K562 (cell line): ENCODE measurements around the gene GATAD2B. TPM values are rescaled to one million over a fixed set of nuclear protein-coding genes. Genes with fewer than 3 reads are reported as not detected.
A peak's percentile ranks its signal among the peaks of the same experiment; 100 is the strongest.

ENCODE experiments used
- BRD4 ChIP-seq: fragments of 200-600 bp; sonication (generic); IDR thresholded peaks from 2 replicates; pipeline ENCODE4 v1.6.1; 2017; ENCODE audit warnings: inconsistent platforms
- DPF2 ChIP-seq: fragments of 450-650 bp; IDR thresholded peaks from 2 replicates; pipeline ENCODE4 v1.6.1; 2016
- ETV5 ChIP-seq: sonication (generic); formaldehyde crosslinking; IDR thresholded peaks from 2 replicates; pipeline ENCODE4 v1.4.0; 2020; ENCODE audit warnings: low read depth, mild to moderate bottlenecking, missing genetic modification reagents
- FOXK2 ChIP-seq, 2 experiments: fragments of 450-650 bp; IDR thresholded peaks in 1 of 2; conservative IDR thresholded peaks in 1 of 2; 2 replicates each; pipeline ENCODE4 v1.6.1; 2016; ENCODE audit warnings: low read depth in 2 of 2, mild to moderate bottlenecking in 1 of 2
- HNRNPK ChIP-seq: fragments of 200-400 bp; formaldehyde crosslinking; IDR thresholded peaks from one replicate; pipeline ENCODE4 v1.6.1; 2018; ENCODE audit warnings: mild to moderate bottlenecking, low read depth, low read length; ENCODE audit not compliant: poor library complexity, severe bottlenecking
- JUN ChIP-seq, 2 experiments: sonication (generic) in 1 of 2; formaldehyde crosslinking in 1 of 2; IDR thresholded peaks; 2 replicates each; pipeline versions ENCODE4 v1.6.1 to v1.8.0; 2012 to 2022; ENCODE audit warnings: borderline replicate concordance in 2 of 2, mild to moderate bottlenecking in 2 of 2, improper control_type of control experiment in 1 of 2, low read depth in 1 of 2, low read length in 1 of 2, missing genetic modification reagents in 1 of 2
- KLF6 ChIP-seq: fragments of 250-450 bp; sonication (Bioruptor Pico); IDR thresholded peaks from 2 replicates; pipeline ENCODE4 v1.4.0; 2020; ENCODE audit warnings: mild to moderate bottlenecking, moderate library complexity, borderline replicate concordance
- L3MBTL2 ChIP-seq: fragments of 450-650 bp; IDR thresholded peaks from 2 replicates; pipeline ENCODE4 v1.6.1; 2016; ENCODE audit warnings: mild to moderate bottlenecking, moderate library complexity
- PYGO2 ChIP-seq: fragments of 450-650 bp; IDR thresholded peaks from 2 replicates; pipeline ENCODE4 v1.6.1; 2016; ENCODE audit warnings: mild to moderate bottlenecking, missing genetic modification characterization, moderate library complexity, missing compliant biosample characterization
- RAD51 ChIP-seq: fragments of 450-650 bp; IDR thresholded peaks from 2 replicates; pipeline ENCODE4 v1.7.1; 2016; ENCODE audit warnings: low read depth, mild to moderate bottlenecking, borderline replicate concordance
- RNF2 ChIP-seq: sonication (generic); IDR thresholded peaks from 2 replicates; pipeline ENCODE4 v1.6.1; 2016
- SMAD3 ChIP-seq: fragments of 450-650 bp; formaldehyde crosslinking; conservative IDR thresholded peaks from 2 replicates; pipeline ENCODE4 v1.4.0; 2020; ENCODE audit warnings: mild to moderate bottlenecking
- SNIP1 ChIP-seq: fragments of 450-650 bp; IDR thresholded peaks from 2 replicates; pipeline ENCODE4 v1.7.1; 2017; ENCODE audit warnings: low read depth, mild to moderate bottlenecking
- SPI1 ChIP-seq: IDR thresholded peaks from 2 replicates; pipeline ENCODE4 v1.6.1; 2011; ENCODE audit warnings: low read depth, low read length, control low read depth, borderline replicate concordance
- SRF ChIP-seq, 2 experiments: fragments of 250-450, 450-650 bp in 1 of 2; sonication (Bioruptor Pico) in 1 of 2; sonication (generic) in 1 of 2; formaldehyde crosslinking; IDR thresholded peaks; 2 replicates each; pipeline versions ENCODE4 v1.5.0 to v1.5.1; 2020 to 2022; ENCODE audit warnings: mild to moderate bottlenecking in 1 of 2, missing genetic modification reagents in 1 of 2
- SRSF7 ChIP-seq: fragments of 200-400 bp; formaldehyde crosslinking; optimal IDR thresholded peaks from 2 replicates; pipeline ENCODE3; 2017; ENCODE audit warnings: mild to moderate bottlenecking, low read depth, low read length
- ZNF518B ChIP-seq: fragments of 250-450 bp; sonication (Bioruptor Pico); IDR thresholded peaks from 2 replicates; pipeline ENCODE4 v1.5.0; 2021; ENCODE audit warnings: mild to moderate bottlenecking, moderate library complexity
- polyA plus RNA-seq, 8 experiments: library from polyadenylated mRNA; depleted of rRNA in 4 of 8; stranded (reverse) in 5 of 8; unstranded in 3 of 8; fragments of >200 nt; fragmentation: Nextera tagmentation in 2 of 8; fragmentation: Illumina TruSeq in 1 of 8; extraction: Ambion mirVana in 2 of 8; extraction: Trizol in 1 of 8; gene quantifications; 2 replicates each; pipeline versions ENCODE4 v1.2.1 to v1.2.3, GENCODE V29; 2011 to 2014; ENCODE audit warnings: inconsistent platforms in 1 of 8, missing spikeins in 1 of 8
- total RNA-seq, 7 experiments: library from RNA; depleted of rRNA in 6 of 7; stranded (reverse); fragments of >200 nt in 6 of 7; fragmentation: Illumina TruSeq in 2 of 7; extraction: Trizol in 2 of 7; gene quantifications; 2 replicates each; pipeline versions ENCODE4 v1.2.1 to v1.2.3, GENCODE V29; 2011 to 2021; ENCODE audit warnings: low replicate concordance in 1 of 7
- TF ChIP-seq, protein P1 (sequence below): sonication (generic); formaldehyde crosslinking; IDR thresholded peaks from 2 replicates; pipeline ENCODE4 v1.8.0; 2022; ENCODE audit warnings: mild to moderate bottlenecking, missing genetic modification reagents
- TF ChIP-seq, protein P2 (sequence below): fragments of 450-650 bp; IDR thresholded peaks from 2 replicates; pipeline ENCODE4 v1.7.1; 2018; ENCODE audit warnings: mild to moderate bottlenecking, low read depth; ENCODE audit not compliant: partially characterized antibody

GATAD2B gene
- total and polyA plus RNA-seq, 9 of the 15 experiments (the other 6 are each of a cell fraction or from before 2014, with no cell fraction given): 1.5 to 40.2 (median 4.9) TPM

GRCh38 chr1:153967107-153967999 is 44.6 kb upstream of the GATAD2B start, which contains the start of gene CREB3L4 (continued):
- TF ChIP-seq SRF (CRISPR knock-in tag; IDR thresholded peaks at IDR 0.05) (no peak), SRSF7 (no peak), SPI1 (no peak), BRD4 (no peak), ZNF518B (CRISPR knock-in tag) (no peak), KLF6 (CRISPR knock-in tag) (no peak), PYGO2 (tag) (no peak), SMAD3 (CRISPR knock-in tag) (no peak), HNRNPK (no peak), ETV5 (CRISPR knock-in tag) (peak; percentile 74), RNF2 (peak; percentile 32; the same call in 1 of the 2 replicates), FOXK2 (conservative IDR thresholded peaks at IDR 0.05 in 1 of 2, IDR thresholded peaks at IDR 0.05 in 1 of 2; ENCODE audit: low read depth in 2 of 2) (peak; percentile 95 to 98), L3MBTL2 (peak; percentile 96), JUN (IDR thresholded peaks at IDR 0.05; ENCODE audit: borderline replicate concordance, low read depth, low read length) (peak; percentile 60), JUN (CRISPR knock-in tag; IDR thresholded peaks at IDR 0.05; ENCODE audit: borderline replicate concordance) (no peak; the same call in 1 of the 2 replicates), RAD51 (peak; percentile 93), DPF2 (peak; percentile 40; the same call in 1 of the 2 replicates), SNIP1 (no peak)
- TF ChIP-seq, protein P1, sequence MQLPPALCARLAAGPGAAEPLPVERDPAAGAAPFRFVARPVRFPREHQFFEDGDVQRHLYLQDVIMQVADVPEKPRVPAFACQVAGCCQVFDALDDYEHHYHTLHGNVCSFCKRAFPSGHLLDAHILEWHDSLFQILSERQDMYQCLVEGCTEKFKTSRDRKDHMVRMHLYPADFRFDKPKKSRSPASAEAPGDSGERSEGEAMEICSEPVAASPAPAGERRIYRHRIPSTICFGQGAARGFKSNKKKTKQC (CRISPR knock-in tag): 0 out of 2 replicates have a peak, but pooled peaks have one; percentile 24
- TF ChIP-seq, protein P2, sequence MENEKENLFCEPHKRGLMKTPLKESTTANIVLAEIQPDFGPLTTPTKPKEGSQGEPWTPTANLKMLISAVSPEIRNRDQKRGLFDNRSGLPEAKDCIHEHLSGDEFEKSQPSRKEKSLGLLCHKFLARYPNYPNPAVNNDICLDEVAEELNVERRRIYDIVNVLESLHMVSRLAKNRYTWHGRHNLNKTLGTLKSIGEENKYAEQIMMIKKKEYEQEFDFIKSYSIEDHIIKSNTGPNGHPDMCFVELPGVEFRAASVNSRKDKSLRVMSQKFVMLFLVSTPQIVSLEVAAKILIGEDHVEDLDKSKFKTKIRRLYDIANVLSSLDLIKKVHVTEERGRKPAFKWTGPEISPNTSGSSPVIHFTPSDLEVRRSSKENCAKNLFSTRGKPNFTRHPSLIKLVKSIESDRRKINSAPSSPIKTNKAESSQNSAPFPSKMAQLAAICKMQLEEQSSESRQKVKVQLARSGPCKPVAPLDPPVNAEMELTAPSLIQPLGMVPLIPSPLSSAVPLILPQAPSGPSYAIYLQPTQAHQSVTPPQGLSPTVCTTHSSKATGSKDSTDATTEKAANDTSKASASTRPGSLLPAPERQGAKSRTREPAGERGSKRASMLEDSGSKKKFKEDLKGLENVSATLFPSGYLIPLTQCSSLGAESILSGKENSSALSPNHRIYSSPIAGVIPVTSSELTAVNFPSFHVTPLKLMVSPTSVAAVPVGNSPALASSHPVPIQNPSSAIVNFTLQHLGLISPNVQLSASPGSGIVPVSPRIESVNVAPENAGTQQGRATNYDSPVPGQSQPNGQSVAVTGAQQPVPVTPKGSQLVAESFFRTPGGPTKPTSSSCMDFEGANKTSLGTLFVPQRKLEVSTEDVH: peak; percentile 28
